ENCODE data around the gene TBXAS1. TPM values are rescaled to one million over a fixed set of nuclear protein-coding genes. Genes with fewer than 3 reads are reported as not detected.
"Not testable (repeated sequence)": the region's sequence is repeated elsewhere in the genome, so short reads cannot be mapped to it uniquely, and the experiment has no call there.

The TBXAS1 gene
- total RNA-seq, 1 experiment from 2014 or later = 2.2 TPM

GRCh38 chr7:139901056-139901795 lies 72.2 kb downstream of the TBXAS1 start:
- H3K4me3 ChIP-seq = no peak overlapping the region
- DNase-seq = no peak
- H3K4me2 ChIP-seq = no peak overlapping the region
- H3K27ac ChIP-seq = no peak overlapping the region
- H3F3A ChIP-seq (ENCODE audit: insufficient read depth, low read depth) = no peaks in the 10 kb centered on the region
- H2AFZ ChIP-seq = no peak overlapping the region
- H3K36me3 ChIP-seq (ENCODE audit: low read depth) = no peaks in the 10 kb centered on the region
- H3K27me3 ChIP-seq (ENCODE audit: insufficient read depth, low read depth) = no peaks in the 10 kb centered on the region
- H3K79me2 ChIP-seq (ENCODE audit: low read depth) = no peaks in the 10 kb centered on the region
- ChIA-PET CTCF (no interaction called here), POLR2A (ENCODE audit: unreplicated experiment) (no interaction called here)
- H3K9me2 ChIP-seq (ENCODE audit: insufficient read depth) = no peaks in the 10 kb centered on the region
- no peaks in the 10 kb centered on the region for H3K9me3 ChIP-seq (ENCODE audit: insufficient read depth, low read depth)
- no peak for TF ChIP-seq EZH2 (IDR thresholded peaks at IDR 0.05; ENCODE audit: low read depth)
- no peak for TF ChIP-seq CTCF (conservative IDR thresholded peaks at IDR 0.05)
- H3K4me1 ChIP-seq (replicated peaks; ENCODE audit: insufficient read depth) = no peaks in the 10 kb centered on the region
- H4K20me1 ChIP-seq (ENCODE audit: insufficient read depth) = no peaks in the 10 kb centered on the region
- intact Hi-C loops (cut with micrococcal nuclease; ENCODE audit: unreplicated experiment) = no loop called here
- no TSS peak for BruUV-seq (replicated peaks)

- no peaks in the 10 kb centered on the region for H3K79me2 ChIP-seq (ENCODE audit: low read depth)
- no peaks in the 10 kb centered on the region for H3K27me3 ChIP-seq (ENCODE audit: insufficient read depth, low read depth)
- 0 out of 2 replicates have a peak, but pooled peaks cover 4% of the 10 kb centered on the region for H3K9me3 ChIP-seq (ENCODE audit: insufficient read depth, low read depth)
- no peaks in the 10 kb centered on the region for H3F3A ChIP-seq (ENCODE audit: insufficient read depth, low read depth)
- no peak overlapping the region for H3K4me3 ChIP-seq
- POLR2A ChIA-PET (ENCODE audit: unreplicated experiment) = no interaction called here
- TF ChIP-seq CTCF (conservative IDR thresholded peaks at IDR 0.05) = no peak
- no peak for TF ChIP-seq EZH2 (IDR thresholded peaks at IDR 0.05; ENCODE audit: low read depth)
- H2AFZ ChIP-seq = no peak overlapping the region
- H4K20me1 ChIP-seq (ENCODE audit: insufficient read depth) = no peaks in the 10 kb centered on the region
- intact Hi-C loops (cut with micrococcal nuclease; ENCODE audit: unreplicated experiment) = no loop called here
- H3K9me2 ChIP-seq (ENCODE audit: insufficient read depth) = no peaks in the 10 kb centered on the region
- BruUV-seq (replicated peaks) = no TSS peak
- no peak overlapping the region for H3K4me2 ChIP-seq
- no peak overlapping the region for H3K27ac ChIP-seq
- DNase-seq = no peak
- H3K4me1 ChIP-seq (replicated peaks; ENCODE audit: insufficient read depth) = no peaks in the 10 kb centered on the region
- H3K36me3 ChIP-seq (ENCODE audit: low read depth) = no peaks in the 10 kb centered on the region
- CTCF ChIA-PET = no interaction called here
Measured at GRCh38 chr7:139901901-139902300, 72.8 kb downstream of the TBXAS1 start.

GRCh38 chr7:139902436-139903102 lies 73.5 kb downstream of the TBXAS1 start:
- TF ChIP-seq EZH2 (IDR thresholded peaks at IDR 0.05; ENCODE audit: low read depth) (no peak), CTCF (conservative IDR thresholded peaks at IDR 0.05) (no peak)
- Histone ChIP-seq H3K4me2 (no peak overlapping the region), H3K9me2 (ENCODE audit: insufficient read depth) (no peaks in the 10 kb centered on the region), H2AFZ (no peak overlapping the region), H3K27ac (no peak overlapping the region), H3F3A (ENCODE audit: insufficient read depth, low read depth) (no peaks in the 10 kb centered on the region), H3K27me3 (ENCODE audit: insufficient read depth, low read depth) (no peaks in the 10 kb centered on the region), H3K79me2 (ENCODE audit: low read depth) (no peaks in the 10 kb centered on the region), H3K9me3 (ENCODE audit: insufficient read depth, low read depth) (0 out of 2 replicates have a peak, but pooled peaks cover 4% of the 10 kb centered on the region), H3K4me3 (no peak overlapping the region), H4K20me1 (ENCODE audit: insufficient read depth) (no peaks in the 10 kb centered on the region), H3K4me1 (replicated peaks; ENCODE audit: insufficient read depth) (no peaks in the 10 kb centered on the region), H3K36me3 (ENCODE audit: low read depth) (no peaks in the 10 kb centered on the region)
- no peak for DNase-seq
- intact Hi-C loops (cut with micrococcal nuclease; ENCODE audit: unreplicated experiment) = no loop called here
- POLR2A ChIA-PET (ENCODE audit: unreplicated experiment) = interaction anchor here (0.6 kb wide), 1 partner anchor 231 kb away, joined by 9 read pairs; no protein-coding TSS in a partner anchor
- CTCF ChIA-PET = no interaction called here
- no TSS peak for BruUV-seq (replicated peaks)

- H3K4me3 ChIP-seq; BruUV-seq (replicated peaks); DNase-seq; H3F3A ChIP-seq (ENCODE audit: insufficient read depth, low read depth); H3K27me3 ChIP-seq (ENCODE audit: insufficient read depth, low read depth); H3K4me2 ChIP-seq; H3K36me3 ChIP-seq (ENCODE audit: low read depth); H2AFZ ChIP-seq; H3K79me2 ChIP-seq (ENCODE audit: low read depth); H3K9me2 ChIP-seq (ENCODE audit: insufficient read depth); POLR2A ChIA-PET (ENCODE audit: unreplicated experiment); CTCF ChIA-PET; H4K20me1 ChIP-seq (ENCODE audit: insufficient read depth); intact Hi-C loops (cut with micrococcal nuclease; ENCODE audit: unreplicated experiment); H3K9me3 ChIP-seq (ENCODE audit: insufficient read depth, low read depth); H3K27ac ChIP-seq; H3K4me1 ChIP-seq (replicated peaks; ENCODE audit: insufficient read depth): not testable (repeated sequence)
Measured at GRCh38 chr7:139903103-139903477, 74.0 kb downstream of the TBXAS1 start.
